Measurements from ENCODE around the gene BPTF. TPM values are rescaled to one million over a fixed set of nuclear protein-coding genes. Genes with fewer than 3 reads are reported as not detected.

Gene BPTF
- total and polyA plus RNA-seq, 2 of the 13 experiments (the other 11 are each of a cell fraction or from before 2014, with no cell fraction given) = 43.5 to 66.1 TPM

- peak; percentile 82 for TF ChIP-seq ZHX2 (IDR thresholded peaks at IDR 0.05; ENCODE audit: low read depth)
- TF ChIP-seq ZHX2 (CRISPR knock-in tag; IDR thresholded peaks at IDR 0.05; ENCODE audit: borderline replicate concordance) = no peak
- peak; percentile 42; the same call in 1 of the 2 replicates for TF ChIP-seq NRL (CRISPR knock-in tag; IDR thresholded peaks at IDR 0.05; ENCODE audit: borderline replicate concordance)
- TF ChIP-seq ZNF609 (CRISPR knock-in tag; IDR thresholded peaks at IDR 0.05; ENCODE audit: borderline replicate concordance) = 0 out of 2 replicates have a peak, but pooled peaks have one; percentile 20
- TF ChIP-seq ZNF749 (CRISPR knock-in tag; IDR thresholded peaks at IDR 0.05; ENCODE audit: borderline replicate concordance) = peak; percentile 62; the same call in 1 of the 2 replicates
- 0 out of 2 replicates have a peak, but pooled peaks have one; percentile 41 for TF ChIP-seq ZNF549 (CRISPR knock-in tag; IDR thresholded peaks at IDR 0.05)
- peak; percentile 59; the same call in 1 of the 2 replicates for TF ChIP-seq PAWR (CRISPR knock-in tag; IDR thresholded peaks at IDR 0.05; ENCODE audit: borderline replicate concordance)
Observed at GRCh38 chr17:67824735-67825626, at the start of gene BPTF (continued).

All from HepG2 (cell line).